ENCODE measurements around the gene SNX32.

DNA sequence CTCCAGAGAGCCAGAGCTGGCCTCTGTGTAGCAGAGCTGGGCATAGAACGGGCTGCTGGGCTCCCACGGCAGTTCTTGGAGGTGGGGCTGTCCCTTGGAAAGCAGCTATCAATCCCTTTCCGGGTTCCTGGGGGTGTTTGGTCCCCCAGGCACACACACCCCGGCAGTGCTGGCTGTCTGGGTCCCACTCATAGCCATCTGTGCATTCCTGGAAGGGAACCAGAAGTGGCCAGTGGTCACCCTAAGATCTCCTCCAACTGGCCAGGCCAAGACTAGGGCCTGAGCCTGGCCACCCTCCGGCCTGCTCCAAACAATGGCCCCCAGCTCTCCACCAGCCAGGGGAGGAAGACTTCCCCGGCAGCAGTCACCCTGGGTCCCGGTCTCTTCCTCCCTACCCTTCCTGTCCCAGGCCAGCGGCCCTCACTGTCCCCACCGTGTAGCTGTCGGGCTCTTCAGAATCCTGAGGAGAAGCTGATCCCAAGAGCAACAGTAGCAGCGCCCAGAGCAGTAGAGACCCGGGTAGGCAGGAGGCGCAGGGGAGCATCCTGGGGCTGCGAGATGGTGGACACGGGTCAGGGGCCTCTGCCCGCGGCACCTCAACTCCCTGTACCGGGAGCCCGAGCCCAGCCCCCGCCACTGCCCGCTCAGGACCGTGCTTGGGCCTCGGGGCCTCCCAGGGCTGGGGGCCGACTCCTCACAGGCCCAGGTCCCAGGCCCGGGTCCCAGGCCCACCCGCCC is 38.2 kb downstream of the SNX32 start:
- no peak for TF ChIP-seq EZH2phosphoT487 (IDR thresholded peaks at IDR 0.05; ENCODE audit: borderline replicate concordance)
- TF ChIP-seq, protein P1, sequence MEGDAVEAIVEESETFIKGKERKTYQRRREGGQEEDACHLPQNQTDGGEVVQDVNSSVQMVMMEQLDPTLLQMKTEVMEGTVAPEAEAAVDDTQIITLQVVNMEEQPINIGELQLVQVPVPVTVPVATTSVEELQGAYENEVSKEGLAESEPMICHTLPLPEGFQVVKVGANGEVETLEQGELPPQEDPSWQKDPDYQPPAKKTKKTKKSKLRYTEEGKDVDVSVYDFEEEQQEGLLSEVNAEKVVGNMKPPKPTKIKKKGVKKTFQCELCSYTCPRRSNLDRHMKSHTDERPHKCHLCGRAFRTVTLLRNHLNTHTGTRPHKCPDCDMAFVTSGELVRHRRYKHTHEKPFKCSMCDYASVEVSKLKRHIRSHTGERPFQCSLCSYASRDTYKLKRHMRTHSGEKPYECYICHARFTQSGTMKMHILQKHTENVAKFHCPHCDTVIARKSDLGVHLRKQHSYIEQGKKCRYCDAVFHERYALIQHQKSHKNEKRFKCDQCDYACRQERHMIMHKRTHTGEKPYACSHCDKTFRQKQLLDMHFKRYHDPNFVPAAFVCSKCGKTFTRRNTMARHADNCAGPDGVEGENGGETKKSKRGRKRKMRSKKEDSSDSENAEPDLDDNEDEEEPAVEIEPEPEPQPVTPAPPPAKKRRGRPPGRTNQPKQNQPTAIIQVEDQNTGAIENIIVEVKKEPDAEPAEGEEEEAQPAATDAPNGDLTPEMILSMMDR (conservative IDR thresholded peaks at IDR 0.05; ENCODE audit: low read length) = no peak
